Measurements from ENCODE around the gene DTX4.

DNA sequence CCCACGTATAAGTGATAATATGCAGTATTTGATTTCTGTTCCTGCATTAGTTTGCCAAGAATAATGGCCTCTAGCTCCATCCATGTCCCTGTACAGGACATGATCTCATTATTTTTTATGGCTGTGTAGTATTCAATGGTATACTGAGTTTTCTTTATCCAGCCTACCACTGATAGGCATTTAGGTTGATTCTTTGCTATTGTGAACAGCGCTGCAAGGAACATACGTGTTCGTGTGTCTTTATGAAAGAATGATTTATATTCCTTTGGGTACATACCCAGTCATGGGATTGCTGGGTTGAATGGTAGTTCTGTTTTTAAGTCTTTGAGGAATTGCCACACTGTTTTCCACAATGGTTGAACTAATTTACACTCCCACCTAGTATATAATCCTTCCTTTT, 30.7 kb upstream of the DTX4 start:
- TF ChIP-seq POLR2A (IDR thresholded peaks at IDR 0.05; ENCODE audit: low read depth, low read length): no peak
- no peak for TF ChIP-seq POLR2AphosphoS5 (IDR thresholded peaks at IDR 0.05; ENCODE audit: low read depth, low read length)
